ENCODE measurements around the gene FAM174C.
"Not testable (repeated sequence)": the region's sequence is repeated elsewhere in the genome, so short reads cannot be mapped to it uniquely, and the experiment has no call there.

FAM174C gene

GRCh38 chr19:1295169-1296012 lies 20.1 kb downstream of the FAM174C start:
- in situ Hi-C loops (cut with MboI; ENCODE audit: low sequenced_read_pairs), result no loop called here

DNA sequence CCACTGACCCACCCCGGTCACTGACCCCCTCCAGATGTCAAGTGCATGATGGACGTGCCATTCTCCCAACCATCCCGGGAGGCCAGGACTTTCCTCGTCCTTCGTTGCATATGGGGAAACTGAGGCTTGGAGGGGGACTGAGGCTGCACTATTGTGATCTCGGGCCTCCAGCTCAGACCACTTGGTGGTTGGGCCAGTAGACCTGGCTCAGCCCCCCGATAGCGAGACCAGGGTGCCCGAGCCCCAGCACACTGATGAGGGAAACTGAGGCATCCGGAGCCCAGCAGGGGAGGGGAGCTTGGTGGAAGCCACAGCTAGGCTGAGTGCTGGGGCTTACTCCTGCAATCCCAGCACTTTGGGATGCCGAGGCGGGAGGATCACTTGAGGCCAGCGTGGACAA lies 20.7 kb downstream of the FAM174C start:
- in situ Hi-C loops (cut with MboI; ENCODE audit: low sequenced_read_pairs), result no loop called here

DNA sequence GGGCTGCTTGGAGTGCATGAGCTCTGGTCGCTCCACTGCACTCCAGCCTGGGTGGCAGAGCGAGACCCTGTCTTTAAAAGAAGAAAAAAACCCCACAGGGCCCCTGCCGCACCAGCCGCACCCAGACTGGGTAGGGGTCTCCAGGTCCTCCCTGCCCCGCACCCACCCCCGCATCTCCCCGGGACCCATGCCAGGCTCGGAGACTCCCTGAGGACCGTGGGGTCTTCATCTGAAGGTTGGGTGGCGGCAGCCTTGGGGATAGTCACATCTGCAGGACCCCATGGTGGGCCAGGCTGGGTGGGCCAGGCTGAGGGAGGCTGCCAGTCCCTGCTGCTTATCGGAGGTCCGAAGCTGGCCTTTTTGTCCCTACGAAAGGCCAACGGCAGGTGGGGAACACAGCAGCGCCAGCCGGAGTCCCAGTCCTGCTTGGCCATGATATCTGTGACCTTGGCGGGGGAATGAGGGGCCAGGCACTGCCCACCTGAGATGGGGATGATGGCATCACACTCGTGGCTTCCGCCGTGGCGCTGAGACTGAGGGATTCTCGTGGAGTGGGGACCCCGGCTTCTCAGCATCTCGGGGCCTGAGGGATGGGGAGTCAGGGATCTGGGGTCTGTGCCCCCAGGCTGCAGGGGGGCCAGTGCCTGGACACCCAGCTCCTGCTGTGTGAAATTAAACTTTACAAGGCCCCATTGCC lies 21.4 kb downstream of the FAM174C start:
- in situ Hi-C loops (cut with MboI; ENCODE audit: low sequenced_read_pairs), result no loop called here

DNA sequence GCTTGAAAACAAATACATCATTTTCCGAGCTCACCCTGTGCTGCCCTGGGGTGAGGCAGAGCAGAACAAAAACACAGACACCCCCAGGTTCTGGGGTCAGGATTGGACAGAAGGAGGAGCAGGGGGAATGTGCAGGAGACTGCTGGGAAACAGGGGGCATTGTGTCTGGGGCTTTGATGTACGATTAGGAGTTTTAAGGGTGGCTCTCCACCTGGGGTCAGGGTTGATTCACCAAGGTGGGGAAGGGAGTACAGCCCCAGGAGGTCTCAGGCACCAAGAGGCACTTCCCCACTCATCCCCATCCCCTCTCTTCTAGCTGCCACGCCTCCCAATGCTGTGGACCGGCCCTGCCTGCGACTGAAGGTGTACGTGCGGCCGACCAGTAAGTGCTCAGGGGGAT lies 22.9 kb downstream of the FAM174C start:
- in situ Hi-C loops (cut with MboI; ENCODE audit: low sequenced_read_pairs), result no loop called here

DNA sequence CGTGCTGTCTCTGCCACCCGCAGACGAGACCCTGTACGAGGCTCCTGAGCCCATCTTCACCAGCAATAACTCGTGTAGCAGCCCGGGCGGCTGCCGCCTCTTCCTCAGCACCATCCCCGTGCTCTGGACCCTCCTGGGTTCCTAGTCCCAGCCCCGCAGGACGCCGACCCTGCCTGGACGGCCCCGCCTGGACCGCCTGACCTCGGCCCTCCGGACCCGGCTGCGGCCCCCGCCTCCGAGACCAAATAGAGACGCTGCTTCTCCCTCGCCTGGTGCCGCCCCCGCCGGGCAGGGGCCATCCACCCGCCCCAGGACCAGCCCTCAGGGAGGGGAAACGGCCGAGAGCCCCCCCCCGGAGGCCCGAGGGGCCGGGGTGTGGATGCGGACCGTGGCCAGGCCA lies 24.5 kb downstream of the FAM174C start:
- in situ Hi-C loops (cut with MboI; ENCODE audit: low sequenced_read_pairs), result no loop called here

GRCh38 chr19:1300744-1301490 lies 25.6 kb downstream of the FAM174C start:
- in situ Hi-C loops (cut with MboI; ENCODE audit: low sequenced_read_pairs), result no loop called here

DNA sequence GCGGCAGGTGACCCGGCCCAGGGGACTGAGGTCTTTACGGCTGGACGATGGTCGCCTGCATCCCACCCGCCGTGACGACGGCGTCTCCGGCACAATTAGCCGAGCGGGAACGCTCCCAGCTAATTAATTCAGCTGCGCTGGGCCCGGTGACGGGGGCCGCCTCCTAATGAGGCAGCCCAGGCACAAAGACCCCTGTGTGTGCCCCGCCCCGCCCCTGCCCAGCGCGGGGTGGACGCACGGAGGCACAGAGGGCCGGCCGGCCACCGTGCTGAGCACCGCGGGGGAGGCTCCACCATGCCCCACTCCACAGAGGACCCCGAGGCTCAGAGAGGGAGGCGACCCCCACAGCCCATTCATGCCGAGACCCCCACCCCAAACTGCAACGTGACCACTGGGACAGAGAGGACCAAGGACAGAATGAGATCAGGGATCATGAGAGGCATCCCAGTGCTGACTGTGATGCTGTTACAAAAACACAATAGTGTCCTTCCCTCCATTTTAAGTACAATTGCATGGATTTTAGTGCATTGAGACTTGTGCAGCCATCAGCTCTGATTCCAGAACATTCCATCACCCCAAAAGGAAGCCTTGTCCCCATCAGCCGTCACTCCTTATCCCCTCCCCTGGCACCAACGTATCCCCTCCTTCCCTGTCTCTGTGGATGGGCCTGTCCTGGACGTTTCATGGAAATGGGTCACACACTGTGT lies 27.4 kb downstream of the FAM174C start:
- in situ Hi-C loops (cut with MboI; ENCODE audit: low sequenced_read_pairs), result no loop called here

GRCh38 chr19:1304197-1304924 lies 29.0 kb downstream of the FAM174C start:
- in situ Hi-C loops (cut with MboI; ENCODE audit: low sequenced_read_pairs), result no loop called here

GRCh38 chr19:1305354-1305753 lies 30.0 kb downstream of the FAM174C start:
- in situ Hi-C loops (cut with MboI; ENCODE audit: low sequenced_read_pairs), result not testable (repeated sequence)

DNA sequence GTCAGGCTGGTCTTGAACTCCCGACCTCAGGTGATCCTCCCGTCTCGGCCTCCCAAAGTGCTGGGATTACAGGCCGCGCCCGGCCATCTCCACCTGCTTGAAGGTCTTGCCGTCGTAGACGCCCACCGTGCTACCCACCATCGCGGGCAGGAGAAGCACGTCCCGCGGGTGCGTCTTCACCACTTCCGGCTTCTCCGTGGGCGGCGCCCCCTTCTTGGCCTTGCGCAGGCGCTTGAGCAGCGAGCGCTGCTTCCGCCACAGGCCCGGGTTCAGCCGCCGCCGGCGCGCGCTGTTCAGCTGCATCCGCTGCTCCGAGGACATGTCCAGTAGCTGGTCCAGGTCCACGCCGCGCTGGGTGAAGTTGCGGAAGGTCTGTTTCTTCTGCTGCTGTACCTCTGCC lies 32.0 kb downstream of the FAM174C start:
- in situ Hi-C loops (cut with MboI; ENCODE audit: low sequenced_read_pairs), result no loop called here

GRCh38 chr19:1307755-1308303 lies 32.5 kb downstream of the FAM174C start:
- in situ Hi-C loops (cut with MboI; ENCODE audit: low sequenced_read_pairs), result no loop called here

GRCh38 chr19:1308718-1309117 lies 33.4 kb downstream of the FAM174C start:
- in situ Hi-C loops (cut with MboI; ENCODE audit: low sequenced_read_pairs), result no loop called here

DNA sequence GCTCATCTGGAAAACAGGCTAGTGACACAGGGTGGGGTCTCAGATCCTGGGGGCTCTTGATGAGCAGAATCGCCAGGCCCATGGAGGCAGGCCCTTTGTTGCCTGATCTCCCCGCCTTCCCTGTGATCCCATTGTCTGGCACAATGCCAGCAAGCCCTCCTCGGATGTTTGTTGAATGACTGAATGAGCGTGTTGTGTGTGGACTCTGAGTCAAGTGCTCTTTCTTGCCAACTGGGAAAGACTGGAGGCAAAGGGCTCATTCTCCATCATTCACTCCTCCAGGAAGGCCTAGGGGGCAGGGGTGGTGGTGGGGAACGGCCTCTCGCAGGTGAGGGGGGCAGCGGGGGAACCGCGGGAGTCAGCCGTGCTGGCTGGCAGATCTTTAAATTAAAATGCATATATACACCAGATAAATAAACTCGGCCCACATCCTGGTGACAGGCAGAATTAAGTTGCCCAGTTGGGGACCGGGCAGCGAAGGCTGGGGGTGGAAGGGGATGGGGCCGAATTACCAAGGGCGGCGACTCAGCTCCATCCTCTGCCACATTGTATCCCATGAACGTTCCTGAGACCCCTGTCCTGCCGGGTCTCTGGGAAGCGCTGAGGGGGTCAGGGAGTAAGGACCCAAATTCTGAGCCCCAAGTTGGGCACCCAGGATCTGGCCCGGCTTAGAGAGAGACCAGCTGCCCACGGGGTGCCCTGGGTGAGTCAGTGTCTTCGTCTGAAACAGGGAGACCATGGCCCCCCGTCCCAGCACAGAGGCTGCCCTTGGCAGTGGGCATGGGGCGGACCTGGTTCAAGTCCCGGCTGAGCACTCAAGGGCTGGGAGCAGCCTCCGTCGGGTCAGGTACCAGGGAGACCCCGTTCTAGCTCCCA lies 34.9 kb downstream of the FAM174C start:
- in situ Hi-C loops (cut with MboI; ENCODE audit: low sequenced_read_pairs), result no loop called here

- in situ Hi-C loops (cut with MboI; ENCODE audit: low sequenced_read_pairs), result no loop called here
Observed at GRCh38 chr19:1310853-1311180, 35.5 kb downstream of the FAM174C start.

GRCh38 chr19:1311543-1312091 lies 36.3 kb downstream of the FAM174C start:
- in situ Hi-C loops (cut with MboI; ENCODE audit: low sequenced_read_pairs), result no loop called here

- in situ Hi-C loops (cut with MboI; ENCODE audit: low sequenced_read_pairs), result no loop called here
Observed at GRCh38 chr19:1312767-1313694, 37.7 kb downstream of the FAM174C start.

DNA sequence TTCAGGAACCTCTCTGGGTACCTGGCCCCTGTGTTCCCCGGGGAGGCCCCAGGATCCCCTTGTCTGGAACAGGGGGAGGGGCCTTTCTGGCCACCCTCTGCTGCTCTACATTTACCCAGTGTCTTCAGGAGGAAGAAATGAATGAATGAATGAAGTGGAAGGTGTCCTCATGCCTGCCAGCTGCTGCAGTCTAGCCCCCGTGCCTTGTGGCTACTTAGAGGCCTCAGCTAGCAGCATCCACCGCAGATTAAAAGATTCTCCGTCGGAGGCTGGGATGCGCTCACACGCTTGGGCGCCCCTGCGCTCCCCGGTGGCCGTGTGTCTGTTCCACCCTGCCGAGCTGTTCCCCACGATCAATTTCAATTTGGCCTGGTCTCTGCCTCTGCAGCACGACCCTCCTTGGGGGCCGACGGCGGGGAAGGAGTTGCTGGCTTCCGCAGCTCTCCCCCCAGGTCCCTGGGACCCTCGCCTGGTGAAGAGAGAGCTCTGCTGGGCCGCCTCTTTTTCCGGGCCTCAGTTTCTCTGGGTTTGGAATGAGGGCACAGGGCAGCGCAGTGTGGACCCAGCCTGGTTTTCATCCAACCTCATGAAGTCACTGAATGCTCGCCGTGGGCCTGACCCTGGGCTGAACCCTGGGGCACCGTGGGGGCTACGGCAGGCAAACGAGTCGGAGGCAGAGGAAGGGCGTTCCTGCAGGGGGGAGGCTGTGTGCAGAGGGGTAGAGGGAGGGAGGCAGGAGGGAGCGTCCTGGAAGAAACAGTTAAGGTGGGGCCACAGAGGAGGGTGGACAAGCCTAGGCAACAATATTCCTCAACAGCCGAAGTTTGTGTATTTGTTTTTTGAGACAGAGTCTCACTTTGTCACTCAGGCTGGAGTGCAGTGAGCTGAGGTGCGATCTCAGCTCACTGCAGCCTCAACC lies 38.6 kb downstream of the FAM174C start:
- in situ Hi-C loops (cut with MboI; ENCODE audit: low sequenced_read_pairs), result no loop called here

All from HL-60/S4 treated with retinoic acid at 250 ng/mL for 4 days and 3 days (cell line).